Brain microvascular endothelial cell (primary cell): ENCODE data around the gene CADM1.

Source experiments
- DNase-seq: peaks from one replicate; pipeline ENCODE4 v3.0.0-alpha.2; 2020
- H3K27ac ChIP-seq: fragments of 250-450 bp; sonication (Bioruptor Pico); 2 replicates; pipeline ENCODE4 v1.5.1; 2020; ENCODE audit warnings: mild to moderate bottlenecking, moderate library complexity
- H3K27me3 ChIP-seq: fragments of 250-450 bp; sonication (Bioruptor Pico); replicated peaks from 2 replicates; pipeline ENCODE4 v1.5.1; 2020; ENCODE audit warnings: mild to moderate bottlenecking
- H3K36me3 ChIP-seq: fragments of 250-450 bp; sonication (Bioruptor Pico); replicated peaks from 2 replicates; pipeline ENCODE4 v1.5.1; 2020; ENCODE audit warnings: mild to moderate bottlenecking
- H3K4me3 ChIP-seq: 2 replicates; pipeline ENCODE4 v1.5.1; 2011; ENCODE audit warnings: low read depth, mild to moderate bottlenecking, control low read depth, low read length, moderate library complexity
- in situ Hi-C: cut with HindIII; loops from 2 replicates; pipeline ENCODE4 v1.10.0; 2017; ENCODE audit warnings: low sequenced_read_pairs, low pct_ligation_motif_present
- TF ChIP-seq, protein P1 (sequence below): IDR thresholded peaks from 2 replicates; pipeline ENCODE4 v1.5.1; 2011; ENCODE audit warnings: low read depth, mild to moderate bottlenecking, moderate library complexity, low read length, control low read depth, inconsistent platforms; ENCODE audit errors: missing control alignments

CADM1 gene

DNA sequence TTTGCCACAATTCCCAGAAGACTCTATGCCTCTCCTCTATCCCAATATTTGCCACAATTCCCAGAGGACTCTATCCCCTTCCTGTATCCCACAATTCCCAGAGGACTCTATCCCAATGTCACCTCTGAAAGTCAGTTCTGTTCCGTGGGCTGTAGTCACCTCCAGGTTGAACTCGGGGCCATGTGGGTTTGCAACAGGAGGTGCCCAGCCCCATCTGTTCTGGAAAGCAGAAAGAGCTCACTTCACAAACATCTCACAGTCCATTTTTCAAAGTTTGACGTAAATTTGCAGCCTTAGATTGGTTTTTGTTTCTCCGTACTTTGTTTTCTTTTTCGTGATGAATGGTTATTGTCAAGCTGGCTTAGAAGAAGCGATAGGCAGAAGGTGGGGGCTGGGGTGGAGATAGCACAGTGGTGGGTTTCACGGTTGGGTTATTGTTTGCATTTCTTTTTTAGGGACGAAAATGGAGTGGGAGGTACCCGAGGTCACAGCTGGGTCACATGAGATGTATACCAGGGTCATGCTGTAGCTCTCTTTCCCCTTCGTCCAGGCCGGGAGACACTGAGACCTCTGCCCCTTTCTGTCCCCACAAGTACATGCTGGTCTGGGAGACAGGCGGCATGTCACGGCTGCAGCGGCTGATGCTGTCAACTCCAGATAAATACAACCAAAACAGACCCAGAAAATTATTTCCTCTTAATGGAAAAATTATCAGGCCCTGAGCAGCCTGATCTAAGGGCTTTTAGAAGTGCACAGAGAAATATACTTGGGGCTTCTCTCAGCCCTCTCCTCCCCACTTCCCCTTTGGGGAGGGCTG lies 374.5 kb downstream of the CADM1 start:
- in situ Hi-C loops = no loop called here
- TF ChIP-seq, protein P1, sequence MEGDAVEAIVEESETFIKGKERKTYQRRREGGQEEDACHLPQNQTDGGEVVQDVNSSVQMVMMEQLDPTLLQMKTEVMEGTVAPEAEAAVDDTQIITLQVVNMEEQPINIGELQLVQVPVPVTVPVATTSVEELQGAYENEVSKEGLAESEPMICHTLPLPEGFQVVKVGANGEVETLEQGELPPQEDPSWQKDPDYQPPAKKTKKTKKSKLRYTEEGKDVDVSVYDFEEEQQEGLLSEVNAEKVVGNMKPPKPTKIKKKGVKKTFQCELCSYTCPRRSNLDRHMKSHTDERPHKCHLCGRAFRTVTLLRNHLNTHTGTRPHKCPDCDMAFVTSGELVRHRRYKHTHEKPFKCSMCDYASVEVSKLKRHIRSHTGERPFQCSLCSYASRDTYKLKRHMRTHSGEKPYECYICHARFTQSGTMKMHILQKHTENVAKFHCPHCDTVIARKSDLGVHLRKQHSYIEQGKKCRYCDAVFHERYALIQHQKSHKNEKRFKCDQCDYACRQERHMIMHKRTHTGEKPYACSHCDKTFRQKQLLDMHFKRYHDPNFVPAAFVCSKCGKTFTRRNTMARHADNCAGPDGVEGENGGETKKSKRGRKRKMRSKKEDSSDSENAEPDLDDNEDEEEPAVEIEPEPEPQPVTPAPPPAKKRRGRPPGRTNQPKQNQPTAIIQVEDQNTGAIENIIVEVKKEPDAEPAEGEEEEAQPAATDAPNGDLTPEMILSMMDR = no peak

DNA sequence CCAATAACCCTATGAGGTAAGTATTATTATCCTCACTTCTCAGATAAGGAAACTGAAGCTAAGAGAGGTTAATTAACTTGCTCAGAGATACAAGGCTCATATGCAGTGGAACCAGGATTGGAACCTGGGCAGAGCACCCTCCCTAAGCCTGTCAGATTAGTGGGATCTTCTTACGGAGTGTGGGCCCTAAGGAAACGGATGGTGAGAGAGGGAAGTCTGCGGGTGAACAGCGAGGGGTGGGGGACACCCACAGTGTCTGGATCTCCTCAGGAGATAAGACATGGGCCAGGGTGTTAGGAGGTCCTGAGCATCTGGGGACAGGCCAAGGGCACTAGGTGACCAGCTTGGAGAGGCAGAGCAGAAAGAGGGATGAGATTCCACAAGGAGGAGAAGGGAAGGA lies 376.0 kb downstream of the CADM1 start:
- H3K27me3 ChIP-seq = no peaks in the 10 kb centered on the region
- no peaks in the 10 kb centered on the region for H3K36me3 ChIP-seq
- in situ Hi-C loops = no loop called here
- DNase-seq = no peak
- no peak overlapping the region for H3K27ac ChIP-seq
- TF ChIP-seq, protein P1 = no peak
- no peak overlapping the region for H3K4me3 ChIP-seq

More for the DNA sequence above, 374.5 kb downstream of the CADM1 start:
- Histone ChIP-seq H3K36me3 (no peaks in the 10 kb centered on the region), H3K27ac (no peak overlapping the region), H3K4me3 (no peak overlapping the region), H3K27me3 (no peaks in the 10 kb centered on the region)
- no peak for DNase-seq

DNA sequence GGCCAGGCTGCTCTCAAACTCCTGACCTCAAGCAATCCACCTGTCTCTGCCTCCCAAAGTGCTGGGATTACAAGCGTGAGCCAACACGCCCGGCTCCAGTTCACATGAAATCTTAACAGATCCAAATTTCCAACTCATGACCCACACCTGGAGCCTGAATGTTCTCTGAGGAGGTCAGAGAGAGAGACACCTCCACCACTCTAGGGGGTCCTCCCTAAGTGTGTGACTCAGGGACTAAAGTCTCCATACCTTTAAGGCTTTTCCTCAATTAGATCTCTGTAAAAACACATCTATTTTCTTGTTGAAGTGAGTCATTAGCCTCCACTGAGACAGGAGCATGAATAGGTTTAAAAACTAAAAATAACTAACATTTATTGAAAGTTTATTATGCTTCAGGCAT lies 376.4 kb downstream of the CADM1 start:
- in situ Hi-C loops = no loop called here
- DNase-seq = no peak
- Histone ChIP-seq H3K36me3 (no peaks in the 10 kb centered on the region), H3K27ac (no peak overlapping the region), H3K4me3 (no peak overlapping the region), H3K27me3 (no peaks in the 10 kb centered on the region)
- TF ChIP-seq, protein P1 = no peak

DNA sequence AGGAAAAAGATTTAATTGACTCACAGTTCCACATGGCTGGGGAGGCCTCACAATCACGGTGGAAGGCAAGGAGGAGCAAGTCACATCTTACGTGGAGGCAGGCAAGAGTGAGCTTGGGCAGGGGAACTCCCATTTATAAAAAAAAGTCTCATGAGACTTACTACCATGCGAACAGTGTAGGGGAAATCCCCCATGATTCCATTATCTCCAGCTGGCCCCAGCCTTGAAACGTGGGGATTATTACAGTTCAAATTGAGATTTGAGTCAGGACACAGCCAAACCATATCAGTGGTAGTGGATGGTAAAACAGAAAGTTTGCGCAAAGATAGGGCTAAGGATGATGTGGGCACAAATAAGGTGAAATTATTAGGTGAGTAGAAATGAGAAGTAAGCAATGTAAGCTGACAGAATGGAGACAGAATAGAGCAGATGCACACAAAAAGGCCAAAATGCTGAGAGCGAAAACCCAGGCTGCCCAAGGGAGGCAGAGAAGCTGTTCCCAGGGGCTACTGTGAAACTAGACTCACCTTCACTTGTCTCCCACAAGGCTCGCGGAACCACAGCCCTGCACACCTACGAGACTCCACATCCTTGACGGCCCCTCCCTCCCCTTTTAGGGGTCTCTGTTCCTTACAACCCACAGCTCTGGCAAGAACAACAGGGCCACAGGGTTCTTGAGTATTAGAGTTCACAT lies 377.6 kb downstream of the CADM1 start:
- in situ Hi-C loops = no loop called here
- no peak overlapping the region for H3K4me3 ChIP-seq
- no peaks in the 10 kb centered on the region for H3K27me3 ChIP-seq
- TF ChIP-seq, protein P1 = no peak
- H3K36me3 ChIP-seq = no peaks in the 10 kb centered on the region
- no peak for DNase-seq
- H3K27ac ChIP-seq = no peak overlapping the region

DNA sequence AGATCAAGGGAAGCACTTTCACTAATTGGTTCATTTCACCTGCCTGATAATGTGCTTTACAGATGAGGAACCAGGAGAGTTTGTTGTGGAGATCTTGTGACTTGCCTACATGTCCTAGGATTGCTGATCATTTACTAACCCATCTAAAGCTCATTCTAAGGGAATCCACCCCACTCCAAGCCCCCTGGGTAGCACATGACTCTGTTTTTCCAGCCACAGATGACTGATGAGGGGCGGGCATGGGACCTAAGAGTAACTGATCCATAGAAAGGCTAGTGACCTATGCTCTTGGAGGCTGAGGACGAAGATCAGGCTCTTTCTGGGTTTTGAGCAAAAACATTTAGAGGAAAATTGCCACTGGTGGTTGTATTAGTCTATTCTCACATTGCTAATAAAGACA lies 378.1 kb downstream of the CADM1 start:
- TF ChIP-seq, protein P1 = no peak
- H3K27ac ChIP-seq = no peak overlapping the region
- no peak overlapping the region for H3K4me3 ChIP-seq
- H3K36me3 ChIP-seq = no peaks in the 10 kb centered on the region
- no peaks in the 10 kb centered on the region for H3K27me3 ChIP-seq
- in situ Hi-C loops = no loop called here
- no peak for DNase-seq
